ENCODE data around the gene DMD. TPM values are rescaled to one million over a fixed set of nuclear protein-coding genes. Genes with fewer than 3 reads are reported as not detected.

DMD gene
- total and polyA plus RNA-seq, 2 of the 8 experiments (the other 6 are each of a cell fraction or from before 2014, with no cell fraction given): 4.8 to 7.4 TPM

DNA sequence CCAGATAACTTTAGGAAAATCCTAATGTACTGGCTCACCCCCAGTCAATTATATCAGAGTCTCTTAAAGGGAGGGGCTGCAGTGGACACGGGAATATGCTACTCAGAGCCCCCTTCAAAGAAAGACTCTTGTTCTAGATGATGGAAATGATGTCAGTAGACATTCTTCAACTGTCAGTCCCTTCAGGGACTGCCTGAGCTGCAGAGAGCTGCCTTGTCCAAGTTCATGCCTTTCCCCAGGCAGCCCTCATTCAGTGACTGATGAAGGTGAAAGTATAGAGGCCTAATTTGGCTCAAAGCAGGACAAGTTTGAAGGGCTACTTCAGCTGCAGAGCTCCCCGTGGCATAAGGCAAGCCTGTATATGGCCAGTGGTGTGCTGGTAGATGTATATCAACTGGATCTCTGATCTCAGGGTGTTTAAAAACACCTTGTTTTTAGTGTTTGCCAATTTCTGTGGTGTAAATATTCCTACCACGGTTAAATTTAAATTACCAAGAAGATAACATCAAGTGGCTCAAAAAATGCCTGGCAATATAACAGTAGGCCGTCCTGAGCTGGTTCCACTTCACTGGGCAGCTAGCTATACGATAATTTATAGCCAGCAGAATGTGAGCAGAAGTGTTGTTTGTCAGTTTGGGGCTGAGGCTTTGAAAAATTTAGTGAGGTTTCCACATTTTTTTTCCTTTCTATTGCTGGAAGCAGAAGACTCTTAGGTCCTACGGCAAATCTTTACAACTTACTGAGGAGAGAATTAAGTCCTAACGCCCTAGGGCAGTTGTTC lies 1390.7 kb downstream of the DMD start (continued):
- TF ChIP-seq EZH2 (IDR thresholded peaks at IDR 0.05; ENCODE audit: low read depth, low read length, severe bottlenecking): no peak
- no peak for TF ChIP-seq RBBP5 (IDR thresholded peaks at IDR 0.05; ENCODE audit: borderline replicate concordance, low read depth, low read length)
- no peak for TF ChIP-seq EP300 (IDR thresholded peaks at IDR 0.05; ENCODE audit: borderline replicate concordance in 1 of 2, low read depth in 2 of 2, low read length in 2 of 2)
- TF ChIP-seq TAF1 (IDR thresholded peaks at IDR 0.05; ENCODE audit: low read depth, low read length): no peak
- TF ChIP-seq RAD21 (IDR thresholded peaks at IDR 0.05 in 1 of 2, conservative IDR thresholded peaks at IDR 0.05 in 1 of 2; ENCODE audit: low read depth in 2 of 2, low read length in 2 of 2): no peak
- TF ChIP-seq, protein P1, sequence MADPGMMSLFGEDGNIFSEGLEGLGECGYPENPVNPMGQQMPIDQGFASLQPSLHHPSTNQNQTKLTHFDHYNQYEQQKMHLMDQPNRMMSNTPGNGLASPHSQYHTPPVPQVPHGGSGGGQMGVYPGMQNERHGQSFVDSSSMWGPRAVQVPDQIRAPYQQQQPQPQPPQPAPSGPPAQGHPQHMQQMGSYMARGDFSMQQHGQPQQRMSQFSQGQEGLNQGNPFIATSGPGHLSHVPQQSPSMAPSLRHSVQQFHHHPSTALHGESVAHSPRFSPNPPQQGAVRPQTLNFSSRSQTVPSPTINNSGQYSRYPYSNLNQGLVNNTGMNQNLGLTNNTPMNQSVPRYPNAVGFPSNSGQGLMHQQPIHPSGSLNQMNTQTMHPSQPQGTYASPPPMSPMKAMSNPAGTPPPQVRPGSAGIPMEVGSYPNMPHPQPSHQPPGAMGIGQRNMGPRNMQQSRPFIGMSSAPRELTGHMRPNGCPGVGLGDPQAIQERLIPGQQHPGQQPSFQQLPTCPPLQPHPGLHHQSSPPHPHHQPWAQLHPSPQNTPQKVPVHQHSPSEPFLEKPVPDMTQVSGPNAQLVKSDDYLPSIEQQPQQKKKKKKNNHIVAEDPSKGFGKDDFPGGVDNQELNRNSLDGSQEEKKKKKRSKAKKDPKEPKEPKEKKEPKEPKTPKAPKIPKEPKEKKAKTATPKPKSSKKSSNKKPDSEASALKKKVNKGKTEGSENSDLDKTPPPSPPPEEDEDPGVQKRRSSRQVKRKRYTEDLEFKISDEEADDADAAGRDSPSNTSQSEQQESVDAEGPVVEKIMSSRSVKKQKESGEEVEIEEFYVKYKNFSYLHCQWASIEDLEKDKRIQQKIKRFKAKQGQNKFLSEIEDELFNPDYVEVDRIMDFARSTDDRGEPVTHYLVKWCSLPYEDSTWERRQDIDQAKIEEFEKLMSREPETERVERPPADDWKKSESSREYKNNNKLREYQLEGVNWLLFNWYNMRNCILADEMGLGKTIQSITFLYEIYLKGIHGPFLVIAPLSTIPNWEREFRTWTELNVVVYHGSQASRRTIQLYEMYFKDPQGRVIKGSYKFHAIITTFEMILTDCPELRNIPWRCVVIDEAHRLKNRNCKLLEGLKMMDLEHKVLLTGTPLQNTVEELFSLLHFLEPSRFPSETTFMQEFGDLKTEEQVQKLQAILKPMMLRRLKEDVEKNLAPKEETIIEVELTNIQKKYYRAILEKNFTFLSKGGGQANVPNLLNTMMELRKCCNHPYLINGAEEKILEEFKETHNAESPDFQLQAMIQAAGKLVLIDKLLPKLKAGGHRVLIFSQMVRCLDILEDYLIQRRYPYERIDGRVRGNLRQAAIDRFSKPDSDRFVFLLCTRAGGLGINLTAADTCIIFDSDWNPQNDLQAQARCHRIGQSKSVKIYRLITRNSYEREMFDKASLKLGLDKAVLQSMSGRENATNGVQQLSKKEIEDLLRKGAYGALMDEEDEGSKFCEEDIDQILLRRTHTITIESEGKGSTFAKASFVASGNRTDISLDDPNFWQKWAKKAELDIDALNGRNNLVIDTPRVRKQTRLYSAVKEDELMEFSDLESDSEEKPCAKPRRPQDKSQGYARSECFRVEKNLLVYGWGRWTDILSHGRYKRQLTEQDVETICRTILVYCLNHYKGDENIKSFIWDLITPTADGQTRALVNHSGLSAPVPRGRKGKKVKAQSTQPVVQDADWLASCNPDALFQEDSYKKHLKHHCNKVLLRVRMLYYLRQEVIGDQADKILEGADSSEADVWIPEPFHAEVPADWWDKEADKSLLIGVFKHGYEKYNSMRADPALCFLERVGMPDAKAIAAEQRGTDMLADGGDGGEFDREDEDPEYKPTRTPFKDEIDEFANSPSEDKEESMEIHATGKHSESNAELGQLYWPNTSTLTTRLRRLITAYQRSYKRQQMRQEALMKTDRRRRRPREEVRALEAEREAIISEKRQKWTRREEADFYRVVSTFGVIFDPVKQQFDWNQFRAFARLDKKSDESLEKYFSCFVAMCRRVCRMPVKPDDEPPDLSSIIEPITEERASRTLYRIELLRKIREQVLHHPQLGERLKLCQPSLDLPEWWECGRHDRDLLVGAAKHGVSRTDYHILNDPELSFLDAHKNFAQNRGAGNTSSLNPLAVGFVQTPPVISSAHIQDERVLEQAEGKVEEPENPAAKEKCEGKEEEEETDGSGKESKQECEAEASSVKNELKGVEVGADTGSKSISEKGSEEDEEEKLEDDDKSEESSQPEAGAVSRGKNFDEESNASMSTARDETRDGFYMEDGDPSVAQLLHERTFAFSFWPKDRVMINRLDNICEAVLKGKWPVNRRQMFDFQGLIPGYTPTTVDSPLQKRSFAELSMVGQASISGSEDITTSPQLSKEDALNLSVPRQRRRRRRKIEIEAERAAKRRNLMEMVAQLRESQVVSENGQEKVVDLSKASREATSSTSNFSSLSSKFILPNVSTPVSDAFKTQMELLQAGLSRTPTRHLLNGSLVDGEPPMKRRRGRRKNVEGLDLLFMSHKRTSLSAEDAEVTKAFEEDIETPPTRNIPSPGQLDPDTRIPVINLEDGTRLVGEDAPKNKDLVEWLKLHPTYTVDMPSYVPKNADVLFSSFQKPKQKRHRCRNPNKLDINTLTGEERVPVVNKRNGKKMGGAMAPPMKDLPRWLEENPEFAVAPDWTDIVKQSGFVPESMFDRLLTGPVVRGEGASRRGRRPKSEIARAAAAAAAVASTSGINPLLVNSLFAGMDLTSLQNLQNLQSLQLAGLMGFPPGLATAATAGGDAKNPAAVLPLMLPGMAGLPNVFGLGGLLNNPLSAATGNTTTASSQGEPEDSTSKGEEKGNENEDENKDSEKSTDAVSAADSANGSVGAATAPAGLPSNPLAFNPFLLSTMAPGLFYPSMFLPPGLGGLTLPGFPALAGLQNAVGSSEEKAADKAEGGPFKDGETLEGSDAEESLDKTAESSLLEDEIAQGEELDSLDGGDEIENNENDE (IDR thresholded peaks at IDR 0.05; ENCODE audit: insufficient replicate concordance, low read length): no peak

All from H1 (cell line).